Fibroblast of skin of scalp (primary cell): Measurements from ENCODE around the gene SRGAP2B.
"Not testable (repeated sequence)": the region's sequence is repeated elsewhere in the genome, so short reads cannot be mapped to it uniquely, and the experiment has no call there.

Experiments used
- DNase-seq: peaks from one replicate; pipeline ENCODE4 v3.0.0-alpha.2; 2013

The SRGAP2B gene

DNA sequence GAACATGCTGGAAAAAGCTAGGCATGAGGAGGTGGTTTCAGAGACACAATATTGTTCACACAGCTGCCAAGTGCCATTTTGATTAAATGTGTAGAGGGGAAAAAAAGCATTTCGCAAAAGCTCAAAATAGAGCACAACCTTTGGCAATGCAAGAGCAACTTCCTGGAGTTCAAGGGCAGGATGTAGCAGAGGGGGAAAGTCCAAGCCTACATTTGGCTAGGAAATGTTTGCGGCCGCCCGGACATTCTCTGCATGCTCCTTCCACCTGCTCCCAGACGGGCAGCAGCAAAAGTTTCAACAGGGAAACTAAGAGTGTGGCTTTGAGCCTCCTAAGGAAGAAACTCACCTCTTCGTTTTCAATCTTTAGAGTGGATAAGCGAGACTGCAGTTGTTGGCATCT, 202.1 kb downstream of the SRGAP2B start:
- DNase-seq: not testable (repeated sequence)

GRCh38 chr1:144889450-144890115, 205.5 kb downstream of the SRGAP2B start:
- not testable (repeated sequence) for DNase-seq

GRCh38 chr1:144883022-144883421, 212.1 kb downstream of the SRGAP2B start:
- peak; percentile 25 for DNase-seq

DNA sequence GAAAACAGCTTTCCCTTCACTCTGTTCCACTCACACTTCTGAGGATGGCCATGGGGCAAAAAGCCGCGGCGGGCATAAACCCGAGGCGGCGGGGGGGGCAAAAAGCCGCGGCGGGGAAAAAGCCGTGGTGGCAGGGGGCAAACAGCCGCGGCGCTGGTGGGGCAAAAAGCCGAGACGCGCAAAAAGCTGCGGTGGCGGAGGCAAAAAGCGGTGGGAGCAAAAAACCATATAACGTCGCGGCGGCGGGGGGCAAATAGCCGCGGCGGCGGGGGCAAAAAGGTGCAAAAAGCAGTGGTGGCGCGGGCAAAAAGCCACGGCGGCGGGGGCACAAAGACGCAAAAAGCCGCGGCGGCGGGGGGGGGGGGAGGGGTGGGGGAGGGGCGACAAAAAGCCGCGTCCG, 212.8 kb downstream of the SRGAP2B start:
- not testable (repeated sequence) for DNase-seq

- DNase-seq: not testable (repeated sequence)
Measured at GRCh38 chr1:144858607-144859006, 236.5 kb downstream of the SRGAP2B start.
